HepG2 (cell line): ENCODE results near the gene DISP1. TPM values are rescaled to one million over a fixed set of nuclear protein-coding genes. Genes with fewer than 3 reads are reported as not detected.

ENCODE experiments used
- ATAC-seq: fragments of 200-7000 bp; cut with Tn5 transposase; 3 replicates; pipeline ENCODE4 v1.9.1; 2020; ENCODE audit warnings: mild to moderate bottlenecking, moderate library complexity
- BruUV-seq: library from RNA; stranded (reverse); fragments of 400-500 nt; replicated peaks from 2 replicates; lab custom pipeline; 2021; lab: Mats Ljungman, UMichigan
- CTCF ChIA-PET: fragments of 300-600 bp; formaldehyde crosslinking; extraction: SDS; loops from one replicate; lab custom pipeline; 2021; ENCODE audit warnings: low total read pairs, inconsistent platforms, low intra/inter-chr PET ratio; lab: Yijun Ruan, JAX
- POLR2A ChIA-PET: fragments of 350-600 bp; sonication (Branson Sonifier 250); formaldehyde crosslinking; loops from one replicate; lab custom pipeline; 2020; ENCODE audit warnings: antibody characterized with exemption, inconsistent platforms; lab: Yijun Ruan, JAX
- DNase-seq: peaks from one replicate; pipeline ENCODE4 v3.0.0-alpha.2; 2015; ENCODE audit warnings: low spot score
- FAIRE-seq: peaks from 3 replicates; lab custom pipeline; 2011; peaks lifted over from hg19 to GRCh38; lab: Jason Lieb, UNC
- H2AFZ ChIP-seq: one replicate; pipeline ENCODE4 v1.6.1; 2011; ENCODE audit warnings: low read length, inconsistent platforms
- H3K27ac ChIP-seq: fragments of 300-600 bp; 3 replicates; pipeline ENCODE4 v1.8.0; 2011; ENCODE audit warnings: mixed run types, mild to moderate bottlenecking, mixed read lengths, low read length, inconsistent platforms; ENCODE audit not compliant: insufficient read depth; ENCODE audit errors: extremely low read length
- H3K27me3 ChIP-seq, 2 experiments: fragments of 200-600 bp in 1 of 2; 2 replicates in 1 of 2; 3 replicates in 1 of 2; pipeline versions ENCODE4 v1.6.0 to v1.8.0; 2011; ENCODE audit warnings: low read length in 2 of 2, mild to moderate bottlenecking in 2 of 2, moderate library complexity in 2 of 2, inconsistent platforms in 1 of 2; ENCODE audit not compliant: insufficient read depth in 2 of 2, control insufficient read depth in 1 of 2
- H3K36me3 ChIP-seq, 2 experiments: fragments of 200-600 bp in 1 of 2; replicated peaks in 1 of 2; 2 replicates in 1 of 2; 3 replicates in 1 of 2; pipeline versions ENCODE4 v1.5.1 to v1.8.0; 2011; ENCODE audit warnings: low read length in 2 of 2, inconsistent platforms in 1 of 2; ENCODE audit not compliant: insufficient read depth in 2 of 2, control insufficient read depth in 1 of 2
- H3K4me1 ChIP-seq: 2 replicates; pipeline ENCODE4 v1.5.1; 2012; ENCODE audit warnings: low read length, inconsistent platforms; ENCODE audit not compliant: insufficient read depth
- H3K4me2 ChIP-seq: 2 replicates; pipeline ENCODE4 v1.6.0; 2011; ENCODE audit warnings: low read depth, low read length, inconsistent platforms
- H3K4me3 ChIP-seq, 3 experiments: fragments of 200-600 bp in 1 of 3; sonication (generic), shearing (Covaris generic) in 1 of 3; replicated peaks in 1 of 3; 2 replicates each; pipeline ENCODE4 v1.5.1; 2011 to 2016; ENCODE audit warnings: low read length in 3 of 3, inconsistent platforms in 2 of 3, low read depth in 2 of 3, mild to moderate bottlenecking in 2 of 3, control low read depth in 1 of 3, mixed read lengths in 1 of 3; ENCODE audit not compliant: insufficient read depth in 1 of 3
- H3K79me2 ChIP-seq: one replicate; pipeline ENCODE4 v1.6.1; 2011; ENCODE audit warnings: low read length, inconsistent platforms; ENCODE audit not compliant: insufficient read depth
- H3K9ac ChIP-seq: 2 replicates; pipeline ENCODE4 v1.6.0; 2011; ENCODE audit warnings: mild to moderate bottlenecking, low read depth, low read length, inconsistent platforms; ENCODE audit not compliant: insufficient read depth
- H3K9me3 ChIP-seq: 2 replicates; pipeline ENCODE4 v1.5.1; 2012; ENCODE audit warnings: mild to moderate bottlenecking, low read length
- H4K20me1 ChIP-seq: 2 replicates; pipeline ENCODE4 v1.6.0; 2011; ENCODE audit warnings: inconsistent platforms, mild to moderate bottlenecking, low read length, moderate library complexity; ENCODE audit not compliant: insufficient read depth
- EED ChIP-seq: sonication (generic); formaldehyde crosslinking; IDR thresholded peaks from 2 replicates; pipeline ENCODE4 v1.5.0; 2020; ENCODE audit warnings: mild to moderate bottlenecking, missing genetic modification reagents
- ETV5 ChIP-seq: IDR thresholded peaks from 2 replicates; pipeline ENCODE4 v1.6.1; 2018; ENCODE audit warnings: missing biosample characterization, missing genetic modification reagents, inconsistent platforms, borderline replicate concordance
- KMT2B ChIP-seq: IDR thresholded peaks from 2 replicates; pipeline ENCODE4 v1.6.1; 2016; ENCODE audit warnings: missing genetic modification reagents, missing compliant biosample characterization
- RFX5 ChIP-seq: IDR thresholded peaks from 2 replicates; pipeline ENCODE4 v1.6.1; 2011; ENCODE audit warnings: low read depth, low read length, improper control_type of control experiment
- WGBS: methylation state at CpG from one replicate; pipeline ENCODE4 v1.1.6; 2017; ENCODE audit warnings: low lambda C conversion rate; 5-methylcytosine and 5-hydroxymethylcytosine counted together
- in situ Hi-C: cut with HindIII; loops from 2 replicates; pipeline ENCODE4 v1.10.0; 2017; ENCODE audit warnings: low pct_unique_long_range_greater_than_20kb; ENCODE audit not compliant: extremely low pct_ligation_motif_present
- intact Hi-C: fragments of 100-400 bp; cut with micrococcal nuclease; formaldehyde crosslinking; loops from one replicate; pipeline ENCODE4 v1.10.0; 2022; ENCODE audit not compliant: unreplicated experiment
- polyA plus RNA-seq, 8 experiments: library from polyadenylated mRNA; depleted of rRNA in 3 of 8; stranded (reverse) in 7 of 8; unstranded in 1 of 8; fragments of >200 nt; fragmentation: Illumina TruSeq in 4 of 8; extraction: Trizol in 4 of 8; gene quantifications; 2 replicates each; pipeline versions ENCODE4 v1.2.1 to v1.2.3, GENCODE V29; 2011 to 2016; ENCODE audit warnings: low read depth in 4 of 8, missing spikeins in 1 of 8, mixed read lengths in 1 of 8; ENCODE audit not compliant: insufficient read depth in 1 of 8
- total RNA-seq, 5 experiments: library from RNA; depleted of rRNA; stranded (reverse); fragments of >200 nt; fragmentation: Illumina TruSeq; extraction: Trizol; gene quantifications; 2 replicates each; pipeline ENCODE4 v1.2.3, GENCODE V29; 2016; ENCODE audit warnings: low read depth in 1 of 5
- TF ChIP-seq, protein P1 (sequence below): sonication (generic); formaldehyde crosslinking; IDR thresholded peaks from 2 replicates; pipeline ENCODE4 v1.9.0; 2021; ENCODE audit warnings: missing genetic modification reagents, borderline replicate concordance

The DISP1 gene
- total and polyA plus RNA-seq, 2 of the 13 experiments (the other 11 are each of a cell fraction or from before 2014, with no cell fraction given) = 1.9 to 2.0 TPM

DNA sequence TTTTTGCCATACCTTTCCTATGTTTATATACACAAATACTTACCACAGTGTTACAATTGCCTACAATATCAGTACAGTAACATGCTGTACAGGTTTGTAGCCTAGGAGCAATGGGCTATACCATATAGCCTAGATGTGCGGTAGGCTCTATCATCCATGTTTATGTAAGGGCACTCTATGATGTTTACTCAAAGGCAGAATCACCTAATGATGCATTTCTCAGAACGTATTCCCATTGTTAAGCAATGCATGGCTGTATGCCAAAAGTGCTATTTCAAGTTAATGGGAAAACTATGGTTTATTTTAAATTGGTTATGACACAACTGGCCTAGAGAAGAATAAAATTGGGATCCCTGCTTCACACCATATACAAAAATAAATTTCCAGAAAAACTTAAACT is 36.9 kb upstream of the DISP1 start:
- WGBS = 5% methylated on average over 2 of the region's 2 CpGs
- DNase-seq (no peak), FAIRE-seq (no peak), ATAC-seq (no peak)
- no peaks in the 10 kb centered on the region; a peak in 1 of 5 replicates for H3K27me3 ChIP-seq
- CTCF ChIA-PET = no interaction called here
- H3K79me2 ChIP-seq = no peaks in the 10 kb centered on the region
- POLR2A ChIA-PET = no interaction called here
- no peaks in the 10 kb centered on the region for H4K20me1 ChIP-seq
- H3K4me1 ChIP-seq = no peaks in the 10 kb centered on the region
- H3K27ac ChIP-seq = no peak overlapping the region
- no peak overlapping the region for H3K4me2 ChIP-seq
- H3K9ac ChIP-seq = no peak overlapping the region
- H2AFZ ChIP-seq = no peak overlapping the region
- H3K9me3 ChIP-seq = no peaks in the 10 kb centered on the region
- no TSS peak for BruUV-seq
- H3K4me3 ChIP-seq = no peak overlapping the region
- TF ChIP-seq ETV5 = no peak
- TF ChIP-seq, protein P1, sequence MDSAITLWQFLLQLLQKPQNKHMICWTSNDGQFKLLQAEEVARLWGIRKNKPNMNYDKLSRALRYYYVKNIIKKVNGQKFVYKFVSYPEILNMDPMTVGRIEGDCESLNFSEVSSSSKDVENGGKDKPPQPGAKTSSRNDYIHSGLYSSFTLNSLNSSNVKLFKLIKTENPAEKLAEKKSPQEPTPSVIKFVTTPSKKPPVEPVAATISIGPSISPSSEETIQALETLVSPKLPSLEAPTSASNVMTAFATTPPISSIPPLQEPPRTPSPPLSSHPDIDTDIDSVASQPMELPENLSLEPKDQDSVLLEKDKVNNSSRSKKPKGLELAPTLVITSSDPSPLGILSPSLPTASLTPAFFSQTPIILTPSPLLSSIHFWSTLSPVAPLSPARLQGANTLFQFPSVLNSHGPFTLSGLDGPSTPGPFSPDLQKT = no peak
- no peak for TF ChIP-seq EED (CRISPR knock-in tag)
- in situ Hi-C loops (no loop called here), intact Hi-C loops (no loop called here)
- H3K36me3 ChIP-seq = no peaks in the 10 kb centered on the region

DNA sequence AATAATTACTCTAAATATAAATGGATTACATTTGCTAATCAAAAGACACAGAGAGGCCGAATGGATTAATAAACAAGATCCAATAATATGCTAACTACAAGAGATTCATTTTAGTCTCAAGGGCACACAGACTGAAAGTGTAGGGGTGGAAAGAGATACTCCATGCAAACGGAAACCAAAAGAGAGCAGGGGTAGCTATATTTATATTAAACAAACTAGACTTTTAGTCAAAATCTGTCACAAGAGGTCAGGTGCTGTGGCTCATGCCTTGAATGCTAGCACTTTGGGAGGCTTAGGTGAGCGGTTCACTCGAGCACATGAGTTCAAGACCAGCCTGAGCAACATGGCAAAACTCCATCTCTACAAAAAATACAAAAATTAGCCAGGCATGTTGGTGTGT is 33.6 kb upstream of the DISP1 start:
- intact Hi-C loops (no loop called here), in situ Hi-C loops (no loop called here)
- TF ChIP-seq RFX5 = no peak
- no peak for TF ChIP-seq KMT2B (CRISPR knock-in tag)
- WGBS = 2% methylated on average over 4 of the region's 4 CpGs
- H3K79me2 ChIP-seq = no peaks in the 10 kb centered on the region
- no peak for DNase-seq
- H3K4me3 ChIP-seq = no peak overlapping the region
- no peak for ATAC-seq
- H3K27ac ChIP-seq = no peak overlapping the region
- no peak overlapping the region for H3K4me2 ChIP-seq
- H3K27me3 ChIP-seq = no peaks in the 10 kb centered on the region
- no peak for FAIRE-seq
- H2AFZ ChIP-seq = no peak overlapping the region
- CTCF ChIA-PET = no interaction called here
- BruUV-seq = no TSS peak
- H3K36me3 ChIP-seq = no peaks in the 10 kb centered on the region
- POLR2A ChIA-PET = no interaction called here
- H3K9ac ChIP-seq = no peak overlapping the region
- no peaks in the 10 kb centered on the region for H4K20me1 ChIP-seq
- no peaks in the 10 kb centered on the region for H3K4me1 ChIP-seq
- no peaks in the 10 kb centered on the region for H3K9me3 ChIP-seq
